GM12801 (cell line): ENCODE data around the gene MAD2L1BP.

ENCODE experiments used
- CTCF ChIP-seq: IDR thresholded peaks from one replicate; pipeline ENCODE4 v1.5.1; 2011; ENCODE audit warnings: control low read depth; ENCODE audit not compliant: insufficient read length; ENCODE audit errors: extremely low read depth

MAD2L1BP gene

GRCh38 chr6:43608807-43609206, 26.8 kb upstream of the MAD2L1BP start:
- TF ChIP-seq CTCF, result no peak

GRCh38 chr6:43609402-43609801, 26.2 kb upstream of the MAD2L1BP start:
- no peak for TF ChIP-seq CTCF

- no peak for TF ChIP-seq CTCF
Measured at GRCh38 chr6:43610431-43610830, 25.2 kb upstream of the MAD2L1BP start.

DNA sequence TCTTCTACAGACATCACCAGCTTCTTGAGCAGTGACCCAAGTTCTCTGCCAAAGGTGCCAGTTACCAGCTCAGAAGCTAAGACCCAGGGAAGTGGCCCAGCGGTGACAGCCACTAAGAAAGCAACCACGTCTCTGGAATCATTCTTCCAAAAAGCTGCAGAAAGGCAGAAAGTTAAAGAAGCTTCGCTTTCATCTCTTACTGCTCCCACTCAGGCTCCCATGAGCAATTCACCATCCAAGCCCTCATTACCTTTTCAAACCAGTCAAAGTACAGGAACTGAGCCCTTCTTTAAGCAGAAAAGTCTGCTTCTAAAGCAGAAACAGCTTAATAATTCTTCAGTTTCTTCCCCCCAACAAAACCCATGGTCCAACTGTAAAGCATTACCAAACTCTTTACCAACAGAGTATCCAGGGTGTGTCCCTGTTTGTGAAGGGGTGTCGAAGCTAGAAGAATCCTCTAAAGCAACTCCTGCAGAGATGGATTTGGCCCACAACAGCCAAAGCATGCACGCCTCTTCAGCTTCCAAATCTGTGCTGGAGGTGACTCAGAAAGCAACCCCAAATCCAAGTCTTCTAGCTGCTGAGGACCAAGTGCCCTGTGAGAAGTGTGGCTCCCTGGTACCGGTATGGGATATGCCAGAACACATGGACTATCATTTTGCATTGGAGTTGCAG, 21.8 kb upstream of the MAD2L1BP start:
- TF ChIP-seq CTCF, result no peak

GRCh38 chr6:43614396-43614730, 21.3 kb upstream of the MAD2L1BP start:
- no peak for TF ChIP-seq CTCF

DNA sequence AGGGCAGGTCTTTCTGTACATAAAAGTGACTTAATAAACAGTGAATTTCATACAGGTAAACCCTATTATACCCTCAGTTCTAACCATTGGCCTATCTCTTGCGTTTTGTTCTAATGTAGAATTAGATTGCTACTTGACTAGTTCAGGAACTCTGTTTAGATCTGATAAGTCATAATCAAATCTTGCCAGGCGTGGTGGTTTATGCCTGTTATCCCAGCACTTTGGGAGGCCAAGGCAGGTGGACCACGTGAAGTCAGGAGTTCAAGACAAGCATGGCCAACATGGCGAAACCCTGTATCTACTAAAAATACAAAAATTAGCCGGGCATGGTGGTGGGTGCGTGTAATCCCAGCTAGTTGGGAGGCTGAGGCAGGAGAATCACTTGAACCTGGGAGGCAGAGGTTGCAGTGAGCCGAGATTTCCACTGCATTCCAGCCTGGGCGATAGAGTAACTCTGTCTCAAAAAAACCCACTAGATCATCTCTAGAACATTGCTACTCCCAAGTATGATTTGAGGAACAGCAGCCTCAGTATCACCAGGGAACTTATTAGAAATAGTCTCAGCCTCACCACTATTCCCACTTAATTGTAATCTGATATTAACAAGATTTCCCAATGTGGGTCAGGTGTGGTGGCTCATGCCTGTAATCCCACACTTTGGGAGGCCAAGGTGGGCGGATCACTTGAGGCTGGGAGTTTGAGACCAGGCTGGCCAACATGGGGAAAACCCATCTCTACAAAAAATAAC, 18.7 kb upstream of the MAD2L1BP start:
- TF ChIP-seq CTCF, result no peak

DNA sequence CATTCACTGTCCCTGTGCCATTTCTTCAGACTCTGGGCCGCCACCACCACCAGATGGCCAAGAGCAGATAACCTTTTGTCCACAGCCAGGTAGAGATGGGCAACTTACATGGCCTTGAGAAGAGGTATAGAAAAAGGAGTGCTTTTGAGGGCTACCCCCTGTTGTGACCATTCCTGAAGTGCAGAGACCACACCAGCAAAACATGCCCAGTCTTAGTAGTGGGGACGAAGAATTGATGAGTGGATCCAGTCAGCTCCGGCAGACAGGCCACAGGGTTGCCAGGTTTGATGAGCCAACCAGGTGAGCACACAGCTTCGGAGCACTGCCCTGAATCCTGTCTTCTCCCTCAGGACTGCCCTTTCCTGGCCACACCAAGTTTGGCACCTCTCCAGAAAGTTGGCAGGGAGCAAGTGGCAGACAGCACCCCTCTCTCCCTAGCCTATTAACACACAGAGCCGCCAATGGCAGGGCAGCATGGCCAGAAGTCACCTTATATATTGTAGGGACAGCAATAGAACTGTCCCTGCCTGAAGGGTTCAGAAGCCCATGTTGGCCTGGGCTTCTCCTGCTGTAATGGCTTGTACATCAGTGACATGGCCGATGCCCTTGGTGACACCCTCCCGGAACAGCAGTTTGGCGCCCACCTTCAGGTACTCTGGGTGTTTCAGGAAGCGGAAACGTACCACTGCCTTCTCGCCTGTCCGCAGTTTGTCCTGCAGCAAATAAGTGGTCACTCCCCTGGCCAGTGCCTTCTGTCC, 14.4 kb upstream of the MAD2L1BP start:
- no peak for TF ChIP-seq CTCF
